GM23338 (cell line): Measurements from ENCODE around the gene LDB3. TPM values are rescaled to one million over a fixed set of nuclear protein-coding genes. Genes with fewer than 3 reads are reported as not detected.

ENCODE experiments used
- ATAC-seq: fragments of 200-7000 bp; cut with Tn5 transposase; 3 replicates; pipeline ENCODE4 v1.9.1; 2020
- DNase-seq: peaks from one replicate; pipeline ENCODE4 v3.0.0-alpha.2; 2015; ENCODE audit warnings: low spot score
- H2AFZ ChIP-seq: fragments of 200-600 bp; sonication (generic); 2 replicates; pipeline ENCODE4 v1.8.0; 2016; ENCODE audit warnings: antibody characterized with exemption, mild to moderate bottlenecking, moderate library complexity
- H3F3A ChIP-seq: fragments of 200-600 bp; sonication (generic); replicated peaks from 2 replicates; pipeline ENCODE4 v1.8.0; 2017; ENCODE audit warnings: antibody characterized with exemption, mixed run types, low read depth
- H3K27ac ChIP-seq: fragments of 200-600 bp; sonication (generic); 2 replicates; pipeline ENCODE4 v1.6.1; 2016; ENCODE audit warnings: low read depth
- H3K27me3 ChIP-seq: fragments of 200-600 bp; sonication (generic); 2 replicates; pipeline ENCODE4 v1.8.0; 2016; ENCODE audit warnings: mild to moderate bottlenecking, mixed run types, moderate library complexity; ENCODE audit not compliant: insufficient read depth
- H3K36me3 ChIP-seq: fragments of 200-600 bp; sonication (generic); 2 replicates; pipeline ENCODE4 v1.8.0; 2016; ENCODE audit warnings: mild to moderate bottlenecking; ENCODE audit not compliant: insufficient read depth
- H3K4me1 ChIP-seq: fragments of 200-600 bp; sonication (generic); 2 replicates; pipeline ENCODE4 v1.8.0; 2016; ENCODE audit warnings: mild to moderate bottlenecking, moderate library complexity; ENCODE audit not compliant: insufficient read depth
- H3K4me2 ChIP-seq: fragments of 200-600 bp; sonication (generic); 2 replicates; pipeline ENCODE4 v1.7.1; 2017; ENCODE audit warnings: mixed run types
- H3K4me3 ChIP-seq: fragments of 200-600 bp; sonication (generic); 2 replicates; pipeline ENCODE4 v1.6.1; 2016; ENCODE audit warnings: mixed run types
- H3K79me2 ChIP-seq: fragments of 200-600 bp; sonication (generic); replicated peaks from 2 replicates; pipeline ENCODE4 v1.8.0; 2017; ENCODE audit warnings: mild to moderate bottlenecking; ENCODE audit not compliant: insufficient read depth
- H3K9me2 ChIP-seq: fragments of 200-600 bp; sonication (generic); 2 replicates; pipeline ENCODE4 v1.8.0; 2017; ENCODE audit not compliant: insufficient read depth
- H4K20me1 ChIP-seq: fragments of 200-600 bp; sonication (generic); replicated peaks from 2 replicates; pipeline ENCODE4 v1.8.0; 2017; ENCODE audit warnings: mild to moderate bottlenecking; ENCODE audit not compliant: insufficient read depth
- H3K27ac Mint-ChIP-seq: 2 replicates; pipeline ENCODE4 v1.8.0; 2020; ENCODE audit warnings: inconsistent platforms, mild to moderate bottlenecking, moderate library complexity, mixed read lengths
- H3K27me3 Mint-ChIP-seq: 3 replicates; pipeline ENCODE4 v1.8.0; 2022; ENCODE audit warnings: low read depth, mild to moderate bottlenecking, moderate library complexity, mixed read lengths, inconsistent platforms; ENCODE audit not compliant: insufficient read depth, poor library complexity
- H3K36me3 Mint-ChIP-seq: 3 replicates; pipeline ENCODE4 v1.8.0; 2021; ENCODE audit warnings: low read depth, mild to moderate bottlenecking, inconsistent platforms, moderate library complexity, mixed read lengths
- H3K4me1 Mint-ChIP-seq: 3 replicates; pipeline ENCODE4 v1.8.0; 2020; ENCODE audit warnings: mild to moderate bottlenecking, inconsistent platforms, mixed read lengths
- H3K4me3 Mint-ChIP-seq: 3 replicates; pipeline ENCODE4 v1.8.0; 2021; ENCODE audit warnings: moderate library complexity, mild to moderate bottlenecking, inconsistent platforms, mixed read lengths
- H3K9me3 Mint-ChIP-seq: 3 replicates; pipeline ENCODE4 v1.8.0; 2020; ENCODE audit warnings: moderate library complexity, mild to moderate bottlenecking, inconsistent platforms, mixed read lengths
- ETS1 ChIP-seq: IDR thresholded peaks from 2 replicates; pipeline ENCODE4 v1.6.1; 2016; ENCODE audit warnings: antibody characterized with exemption
- EZH2phosphoT487 ChIP-seq: fragments of 200-600 bp; sonication (generic); IDR thresholded peaks from one replicate; pipeline ENCODE4 v1.8.1; 2018; ENCODE audit warnings: antibody characterized with exemption; ENCODE audit not compliant: unreplicated experiment
- JUNB ChIP-seq: IDR thresholded peaks from one replicate; pipeline ENCODE4 v1.6.1; 2016; ENCODE audit warnings: antibody characterized with exemption; ENCODE audit not compliant: unreplicated experiment
- NANOG ChIP-seq: IDR thresholded peaks from 2 replicates; pipeline ENCODE4 v1.6.1; 2016; ENCODE audit warnings: antibody characterized with exemption, borderline replicate concordance
- REST ChIP-seq: IDR thresholded peaks from one replicate; pipeline ENCODE4 v1.6.1; 2018; ENCODE audit warnings: antibody characterized with exemption; ENCODE audit not compliant: unreplicated experiment
- ZNF114 ChIP-seq: fragments of 250-450 bp; sonication (Bioruptor Pico); IDR thresholded peaks from 2 replicates; pipeline ENCODE4 v1.5.0; 2020; ENCODE audit warnings: mild to moderate bottlenecking, moderate library complexity
- polyA plus RNA-seq: library from polyadenylated mRNA; unstranded; fragments of >200 nt; fragmentation: Nextera tagmentation; extraction: Ambion mirVana; gene quantifications from 2 replicates; pipeline ENCODE4 v1.2.1, GENCODE V29; 2016
- total RNA-seq: library from RNA; depleted of rRNA; stranded (reverse); fragments of >200 nt; shearing (Covaris generic); gene quantifications from 2 replicates; pipeline ENCODE4 v1.2.3, GENCODE V29; 2014

The LDB3 gene
- total and polyA plus RNA-seq, 2 experiments from 2014 or later: 0.14 to 0.16 TPM

- H3K27me3 ChIP-seq: no peaks in the 10 kb centered on the region
- H3K4me3 ChIP-seq: no peak overlapping the region
- Mint-ChIP-seq H3K4me1 (peaks cover 25% of the 10 kb centered on the region), H3K36me3 (peaks cover 3% of the 10 kb centered on the region; the same call in 1 of the 3 replicates), H3K4me3 (no peak overlapping the region), H3K9me3 (no peaks in the 10 kb centered on the region), H3K27ac (no peak overlapping the region), H3K27me3 (peaks cover 6% of the 10 kb centered on the region)
- H3K9me2 ChIP-seq: no peaks in the 10 kb centered on the region
- H3F3A ChIP-seq: peaks cover 11% of the 10 kb centered on the region
- peak overlapping the region; percentile 57; the same call in 1 of the 2 replicates for H3K27ac ChIP-seq
- ATAC-seq (no peak), DNase-seq (no peak)
- H3K4me1 ChIP-seq: peaks cover 30% of the 10 kb centered on the region
- H4K20me1 ChIP-seq: 0 out of 2 replicates have a peak, but pooled peaks cover 5% of the 10 kb centered on the region
- no peak overlapping the region for H2AFZ ChIP-seq
- H3K36me3 ChIP-seq: no peaks in the 10 kb centered on the region
- peak overlapping the region; percentile 27; the same call in 1 of the 2 replicates for H3K4me2 ChIP-seq
- peaks cover 41% of the 10 kb centered on the region for H3K79me2 ChIP-seq
- TF ChIP-seq REST (no peak), JUNB (no peak), EZH2phosphoT487 (no peak)
These were observed 84.7 kb downstream of the LDB3 start for GRCh38 chr10:86753051-86753450.

GRCh38 chr10:86753638-86754434, 85.5 kb downstream of the LDB3 start:
- H3K79me2 ChIP-seq: peaks cover 49% of the 10 kb centered on the region

More at GRCh38 chr10:86753638-86754434, 85.5 kb downstream of the LDB3 start:
- no peaks in the 10 kb centered on the region; the same call in 2 of the 3 replicates for H3K9me3 Mint-ChIP-seq
- H3K4me1 Mint-ChIP-seq: peaks cover 25% of the 10 kb centered on the region
- Histone ChIP-seq H3K9me2 (no peaks in the 10 kb centered on the region), H4K20me1 (0 out of 2 replicates have a peak, but pooled peaks cover 5% of the 10 kb centered on the region), H3K36me3 (no peaks in the 10 kb centered on the region), H3K27me3 (no peaks in the 10 kb centered on the region), H3F3A (peaks cover 11% of the 10 kb centered on the region), H2AFZ (no peak overlapping the region), H3K27ac (0 out of 2 replicates have a peak overlapping the region, but pooled peaks have one; percentile 15), H3K4me1 (peaks cover 27% of the 10 kb centered on the region), H3K4me3 (peak overlapping the region; percentile 9; the same call in 1 of the 2 replicates), H3K4me2 (peak overlapping the region; percentile 78)
- peaks cover 6% of the 10 kb centered on the region for H3K27me3 Mint-ChIP-seq
- DNase-seq (no peak), ATAC-seq (no peak)
- peaks cover 6% of the 10 kb centered on the region; the same call in 1 of the 3 replicates for H3K36me3 Mint-ChIP-seq
- peak overlapping the region; percentile 84; the same call in 2 of the 3 replicates for H3K4me3 Mint-ChIP-seq
- H3K27ac Mint-ChIP-seq: peak overlapping the region; percentile 41; the same call in 1 of the 2 replicates
- TF ChIP-seq ETS1 (no peak), EZH2phosphoT487 (no peak), NANOG (no peak), ZNF114 (CRISPR knock-in tag) (no peak)
